Activated T-helper 17 cell treated with anti-CD3 and anti-CD28 coated beads, Interleukin-2, amount 50 U/mL, for 72 hours (primary cell): ENCODE results near the gene HAO1. TPM values are rescaled to one million over a fixed set of nuclear protein-coding genes. Genes with fewer than 3 reads are reported as not detected.

Experiments
- ATAC-seq: fragments of 150-1000 bp; cut with Tn5 transposase; replicated peaks from 2 replicates; pipeline ENCODE4 v1.10.0; 2021; ENCODE audit warnings: mild to moderate bottlenecking, moderate library complexity
- H3K27ac Mint-ChIP-seq: one replicate; pipeline ENCODE4 v1.8.0; 2022; ENCODE audit warnings: mixed read lengths
- H3K27me3 Mint-ChIP-seq: one replicate; pipeline ENCODE4 v1.8.0; 2022; ENCODE audit warnings: mixed read lengths
- H3K36me3 Mint-ChIP-seq: one replicate; pipeline ENCODE4 v1.8.0; 2022; ENCODE audit warnings: low read depth, mild to moderate bottlenecking, mixed read lengths
- H3K4me1 Mint-ChIP-seq: one replicate; pipeline ENCODE4 v1.8.0; 2022; ENCODE audit warnings: mixed read lengths
- H3K4me3 Mint-ChIP-seq: one replicate; pipeline ENCODE4 v1.8.0; 2022; ENCODE audit warnings: mild to moderate bottlenecking, mixed read lengths
- H3K9me3 Mint-ChIP-seq: one replicate; pipeline ENCODE4 v1.8.0; 2022; ENCODE audit warnings: mixed read lengths
- total RNA-seq, 2 donors: library from RNA; stranded (reverse); gene quantifications; one replicate each; pipeline ENCODE4 v1.2.3, GENCODE V29; 2022

Gene HAO1
- total RNA-seq, 2 donors from 2014 or later = not detected

DNA sequence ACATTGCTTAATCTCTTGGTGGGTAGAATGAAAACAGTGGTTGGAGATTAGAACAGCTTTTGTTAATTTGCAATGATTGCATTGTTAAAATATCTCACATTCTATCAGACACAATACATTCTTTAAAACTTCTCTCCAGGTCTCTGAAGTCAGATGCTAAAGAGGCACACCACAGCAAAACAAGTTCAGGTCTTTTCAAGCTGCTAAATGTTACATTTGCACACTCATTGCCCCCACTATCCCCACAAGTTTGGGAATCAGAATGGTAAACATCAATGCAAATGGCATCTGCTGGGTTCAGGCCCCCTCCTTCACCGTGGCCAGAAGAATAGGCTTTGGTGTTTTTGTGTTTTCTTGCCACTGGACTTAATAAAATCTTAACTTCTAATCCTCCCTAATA, 10.1 kb upstream of the HAO1 start:
- Mint-ChIP-seq H3K27ac (no peak overlapping the region), H3K4me3 (no peak overlapping the region), H3K36me3 (no peaks in the 10 kb centered on the region), H3K4me1 (no peaks in the 10 kb centered on the region), H3K9me3 (peaks cover 5% of the 10 kb centered on the region), H3K27me3 (peaks cover 14% of the 10 kb centered on the region)
- no peak for ATAC-seq

DNA sequence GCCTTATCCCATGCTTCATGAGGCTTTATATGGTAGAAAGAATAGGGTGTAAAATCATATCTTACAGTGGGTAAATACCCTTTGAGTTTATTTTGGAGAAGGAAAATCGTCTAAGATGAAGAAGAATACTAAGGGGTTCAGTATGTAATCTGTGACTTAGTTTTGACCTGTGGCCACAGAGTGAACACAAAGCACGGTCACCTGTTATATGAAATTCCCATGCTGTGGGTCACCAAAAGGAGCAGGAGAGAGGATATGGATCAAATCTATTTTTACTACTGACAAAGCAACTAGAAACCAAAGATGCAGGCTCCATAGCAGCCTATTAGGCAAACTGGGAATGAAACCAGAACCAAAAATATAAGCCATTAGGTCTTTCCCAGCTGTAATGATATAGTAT, 3.6 kb upstream of the HAO1 start:
- Mint-ChIP-seq H3K27ac (no peak overlapping the region), H3K4me3 (no peak overlapping the region), H3K4me1 (no peaks in the 10 kb centered on the region), H3K27me3 (peaks cover 4% of the 10 kb centered on the region), H3K9me3 (peaks cover 5% of the 10 kb centered on the region), H3K36me3 (no peaks in the 10 kb centered on the region)
- no peak for ATAC-seq

DNA sequence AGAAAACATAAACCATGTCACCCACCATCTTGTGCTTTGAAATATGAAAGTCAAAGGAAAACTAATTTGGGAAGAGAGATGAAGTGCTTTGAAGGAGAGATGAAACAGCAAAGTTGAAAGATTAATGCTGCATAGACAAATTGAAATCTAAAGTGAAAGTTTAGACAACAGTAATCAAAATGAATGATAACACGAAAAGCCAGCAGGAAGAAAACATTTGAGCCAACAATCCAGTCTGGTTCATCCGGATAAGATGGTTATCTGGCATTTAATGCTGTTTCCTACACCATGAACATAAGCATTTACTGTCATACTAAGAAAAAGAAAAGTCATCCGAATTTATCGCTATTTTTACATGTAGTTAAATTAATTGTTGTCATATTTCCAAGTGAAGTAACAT, 595 bp downstream of the HAO1 start:
- Mint-ChIP-seq H3K9me3 (no peaks in the 10 kb centered on the region), H3K27me3 (peaks cover 6% of the 10 kb centered on the region), H3K4me1 (no peaks in the 10 kb centered on the region), H3K27ac (no peak overlapping the region), H3K4me3 (no peak overlapping the region), H3K36me3 (no peaks in the 10 kb centered on the region)
- no peak for ATAC-seq

DNA sequence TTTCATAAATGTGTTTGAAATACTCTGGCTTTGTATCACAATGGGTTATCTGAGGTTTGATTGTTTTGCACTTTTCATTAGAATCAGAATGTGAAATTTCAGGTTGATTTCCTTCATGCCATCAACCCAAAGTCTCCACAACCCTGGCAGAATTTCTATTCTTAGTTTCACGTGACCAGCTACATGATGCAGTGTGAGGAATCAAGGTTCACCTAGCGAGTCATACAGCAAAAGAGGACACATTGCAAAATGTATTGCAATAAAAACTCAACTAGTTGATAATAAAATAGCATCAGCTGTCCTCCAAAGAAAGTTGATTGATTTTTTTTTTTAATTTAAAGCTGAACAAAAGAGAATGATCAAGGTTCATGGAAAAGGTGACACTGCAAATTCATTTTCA, 2.2 kb downstream of the HAO1 start:
- Mint-ChIP-seq H3K36me3 (no peaks in the 10 kb centered on the region), H3K27me3 (peaks cover 6% of the 10 kb centered on the region), H3K4me3 (no peak overlapping the region), H3K9me3 (no peaks in the 10 kb centered on the region), H3K27ac (no peak overlapping the region), H3K4me1 (no peaks in the 10 kb centered on the region)
- ATAC-seq = no peak

DNA sequence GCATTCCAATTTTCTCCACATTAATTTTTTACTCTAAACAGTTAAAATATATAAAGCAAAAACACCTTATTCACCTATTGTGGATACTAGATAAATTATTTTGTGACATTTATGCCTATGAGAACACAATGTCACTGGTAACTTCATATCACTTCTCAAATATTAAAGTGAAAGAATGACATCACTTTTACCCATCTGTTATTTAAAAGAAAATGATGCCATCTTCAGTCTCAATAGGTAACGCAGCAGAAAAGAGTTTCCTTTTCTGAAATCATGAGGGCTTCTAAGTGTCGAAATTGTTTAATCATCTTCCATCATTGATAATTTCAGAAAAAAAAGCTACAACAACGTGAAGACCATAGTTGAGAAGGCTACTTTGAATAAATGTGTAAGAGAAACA, 2.9 kb downstream of the HAO1 start:
- Mint-ChIP-seq H3K27me3 (peaks cover 6% of the 10 kb centered on the region), H3K36me3 (no peaks in the 10 kb centered on the region), H3K9me3 (no peaks in the 10 kb centered on the region), H3K27ac (no peak overlapping the region), H3K4me3 (no peak overlapping the region), H3K4me1 (no peaks in the 10 kb centered on the region)
- no peak for ATAC-seq

DNA sequence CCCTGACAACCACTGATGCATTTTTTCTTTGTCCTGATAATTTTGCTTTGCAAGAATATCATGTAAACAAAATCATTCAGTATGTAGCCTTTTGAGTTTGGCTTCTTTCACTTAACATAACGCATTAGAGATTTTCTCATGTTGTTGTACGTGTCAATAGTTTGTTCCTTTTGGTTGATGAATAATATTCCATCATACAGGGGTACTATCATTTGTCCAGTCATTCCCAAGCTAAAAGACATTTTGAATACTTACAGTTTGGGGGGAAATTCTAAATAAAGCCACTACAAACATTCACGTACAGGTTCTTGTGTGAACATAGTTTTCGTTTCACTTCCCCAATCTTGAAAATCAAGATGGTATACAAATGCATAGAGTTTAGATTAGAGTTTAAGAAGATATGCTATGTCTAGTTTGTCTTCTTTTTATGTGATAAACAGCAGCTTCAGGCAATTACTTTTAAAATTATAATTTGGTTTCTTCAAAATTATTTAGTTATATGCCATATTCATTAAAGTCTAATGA, 5.2 kb downstream of the HAO1 start:
- H3K4me3 Mint-ChIP-seq = no peak overlapping the region
- peaks cover 11% of the 10 kb centered on the region for H3K27me3 Mint-ChIP-seq
- H3K4me1 Mint-ChIP-seq = no peaks in the 10 kb centered on the region
- no peak for ATAC-seq
- H3K27ac Mint-ChIP-seq = no peak overlapping the region
- H3K36me3 Mint-ChIP-seq = no peaks in the 10 kb centered on the region
- H3K9me3 Mint-ChIP-seq = no peaks in the 10 kb centered on the region

DNA sequence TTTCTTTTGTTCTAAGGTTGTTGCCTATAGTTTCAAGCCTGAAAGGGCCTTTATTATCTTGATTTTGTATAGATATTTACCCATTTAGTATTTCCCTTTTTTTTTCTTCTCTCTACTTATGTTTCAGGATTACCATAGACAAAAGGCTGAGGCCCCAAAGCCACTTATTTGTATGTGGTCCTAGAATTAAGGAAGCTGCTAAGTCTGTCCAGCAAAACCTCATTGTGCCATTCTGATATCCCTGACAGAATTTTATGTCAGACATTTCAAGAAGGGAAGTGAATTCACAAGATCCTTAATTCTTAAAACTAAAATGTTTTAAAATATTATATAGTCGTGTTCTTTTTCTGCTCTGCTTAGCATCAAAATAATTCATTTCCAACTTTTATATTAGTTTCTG, 6.9 kb downstream of the HAO1 start:
- no peak overlapping the region for H3K4me3 Mint-ChIP-seq
- H3K36me3 Mint-ChIP-seq = no peaks in the 10 kb centered on the region
- H3K9me3 Mint-ChIP-seq = no peaks in the 10 kb centered on the region
- H3K27me3 Mint-ChIP-seq = peaks cover 11% of the 10 kb centered on the region
- H3K4me1 Mint-ChIP-seq = no peaks in the 10 kb centered on the region
- ATAC-seq = no peak
- H3K27ac Mint-ChIP-seq = no peak overlapping the region

DNA sequence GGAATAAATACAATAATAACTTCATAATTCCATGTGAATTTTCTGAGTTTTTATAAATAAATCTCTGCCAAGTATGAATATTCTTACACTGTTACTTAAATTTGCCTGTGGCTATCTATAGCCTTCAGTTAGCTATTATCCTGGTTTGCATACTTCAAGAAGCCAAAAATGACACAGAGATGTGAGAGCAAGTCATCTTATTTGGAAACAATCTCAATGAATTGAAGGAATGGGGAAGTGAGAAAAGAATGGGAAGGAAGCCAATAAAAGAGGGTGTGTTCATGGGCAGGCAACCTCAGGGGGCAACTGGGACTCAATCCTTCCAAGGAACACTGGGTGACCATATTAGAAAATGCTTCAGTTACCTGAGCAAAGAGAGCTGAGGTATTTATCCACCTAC, 9.9 kb downstream of the HAO1 start:
- no peak overlapping the region for H3K27ac Mint-ChIP-seq
- peaks cover 8% of the 10 kb centered on the region for H3K27me3 Mint-ChIP-seq
- H3K4me1 Mint-ChIP-seq = no peaks in the 10 kb centered on the region

DNA sequence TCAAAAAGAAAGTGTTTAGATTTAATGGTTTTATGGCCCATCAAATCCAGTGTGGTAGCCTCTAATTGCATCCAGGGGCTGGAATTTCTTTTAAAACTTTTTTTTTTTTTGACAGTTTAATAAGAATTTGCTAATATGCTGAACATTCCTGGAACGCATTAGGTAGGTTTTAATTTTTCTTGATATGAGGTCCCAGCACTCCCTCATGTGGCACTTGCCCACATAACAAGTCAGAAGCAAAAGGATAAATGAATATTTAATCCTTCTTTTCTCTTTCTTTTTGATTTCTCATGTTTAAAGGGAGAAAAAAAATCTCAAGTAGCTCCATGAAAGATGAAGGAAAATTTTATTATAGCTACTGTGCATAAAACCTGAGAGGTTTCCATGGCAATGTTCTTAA, 13.5 kb downstream of the HAO1 start:
- ATAC-seq = no peak
- no peak overlapping the region for H3K27ac Mint-ChIP-seq
- peaks cover 5% of the 10 kb centered on the region for H3K27me3 Mint-ChIP-seq
- no peaks in the 10 kb centered on the region for H3K9me3 Mint-ChIP-seq
- no peaks in the 10 kb centered on the region for H3K36me3 Mint-ChIP-seq
- H3K4me3 Mint-ChIP-seq = no peak overlapping the region
- H3K4me1 Mint-ChIP-seq = no peaks in the 10 kb centered on the region

More for the DNA sequence above, 9.9 kb downstream of the HAO1 start:
- Mint-ChIP-seq H3K36me3 (no peaks in the 10 kb centered on the region), H3K9me3 (no peaks in the 10 kb centered on the region), H3K4me3 (no peak overlapping the region)
- no peak for ATAC-seq

DNA sequence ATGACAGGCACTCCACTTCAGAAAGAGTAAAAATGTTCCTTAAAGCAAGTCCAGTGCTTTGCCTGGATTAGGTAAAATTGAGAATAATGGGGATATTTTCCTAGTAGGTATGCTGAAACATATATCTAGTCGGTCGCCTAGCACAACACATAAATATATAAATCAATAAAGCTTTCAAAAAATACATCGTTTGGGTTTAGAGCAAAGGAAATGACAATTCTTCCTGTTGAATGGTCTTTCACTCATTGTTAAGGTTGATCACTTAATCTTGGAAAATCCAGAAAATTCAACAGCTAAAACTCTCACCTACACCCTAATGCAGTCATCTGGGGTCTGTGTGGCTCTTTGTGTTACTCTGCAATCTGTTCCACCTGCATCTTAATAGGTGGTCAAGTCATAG, 13.9 kb downstream of the HAO1 start:
- ATAC-seq = no peak
- Mint-ChIP-seq H3K27ac (no peak overlapping the region), H3K9me3 (no peaks in the 10 kb centered on the region), H3K4me1 (no peaks in the 10 kb centered on the region), H3K27me3 (peaks cover 5% of the 10 kb centered on the region), H3K36me3 (no peaks in the 10 kb centered on the region), H3K4me3 (no peak overlapping the region)

DNA sequence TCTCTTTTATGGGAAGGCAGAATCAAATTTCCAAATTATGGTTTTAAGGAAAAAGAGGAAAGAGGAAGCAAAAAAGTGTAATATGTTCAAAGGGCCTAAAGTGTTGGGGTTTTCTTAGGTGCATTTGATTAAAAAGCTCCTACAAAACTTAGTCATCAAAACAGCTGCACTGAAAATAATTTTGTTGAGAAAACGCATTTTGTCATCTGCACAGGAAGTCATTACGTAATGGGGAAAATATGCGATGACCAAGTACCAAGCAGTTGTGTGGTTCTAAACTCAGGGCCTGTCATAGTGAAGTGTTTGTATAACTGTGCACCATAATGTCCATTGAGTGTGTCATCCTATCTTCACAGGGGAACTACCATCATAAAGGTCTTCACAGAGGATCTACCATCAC, 15.6 kb downstream of the HAO1 start:
- H3K27ac Mint-ChIP-seq = no peak overlapping the region
- no peaks in the 10 kb centered on the region for H3K9me3 Mint-ChIP-seq
- ATAC-seq = peak; percentile 46
- H3K27me3 Mint-ChIP-seq = peaks cover 4% of the 10 kb centered on the region
- no peaks in the 10 kb centered on the region for H3K36me3 Mint-ChIP-seq
- no peak overlapping the region for H3K4me3 Mint-ChIP-seq
- H3K4me1 Mint-ChIP-seq = no peaks in the 10 kb centered on the region

DNA sequence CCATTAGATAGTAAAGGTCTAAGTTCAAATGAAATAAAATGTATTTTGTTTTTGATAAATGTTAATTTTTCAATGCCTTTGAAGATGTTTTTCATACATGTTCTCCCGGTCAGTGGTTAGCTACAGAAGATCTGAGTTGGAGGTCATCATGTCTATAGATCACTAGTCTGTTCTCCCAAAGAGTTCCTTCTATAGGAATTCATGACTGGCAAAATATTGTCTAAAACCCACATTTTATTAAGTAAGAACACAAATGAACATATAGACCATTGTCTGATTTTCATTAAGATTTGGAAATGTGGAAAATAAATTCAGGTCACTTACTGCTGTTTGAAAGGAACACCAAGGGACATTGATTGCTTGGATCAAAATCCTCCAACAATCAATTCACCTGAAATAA, 23.6 kb downstream of the HAO1 start:
- no peak for ATAC-seq
- peaks cover 28% of the 10 kb centered on the region for H3K27me3 Mint-ChIP-seq
- H3K27ac Mint-ChIP-seq = no peak overlapping the region
- H3K4me1 Mint-ChIP-seq = no peaks in the 10 kb centered on the region
- H3K9me3 Mint-ChIP-seq = no peaks in the 10 kb centered on the region
- H3K36me3 Mint-ChIP-seq = no peaks in the 10 kb centered on the region
- H3K4me3 Mint-ChIP-seq = no peak overlapping the region

DNA sequence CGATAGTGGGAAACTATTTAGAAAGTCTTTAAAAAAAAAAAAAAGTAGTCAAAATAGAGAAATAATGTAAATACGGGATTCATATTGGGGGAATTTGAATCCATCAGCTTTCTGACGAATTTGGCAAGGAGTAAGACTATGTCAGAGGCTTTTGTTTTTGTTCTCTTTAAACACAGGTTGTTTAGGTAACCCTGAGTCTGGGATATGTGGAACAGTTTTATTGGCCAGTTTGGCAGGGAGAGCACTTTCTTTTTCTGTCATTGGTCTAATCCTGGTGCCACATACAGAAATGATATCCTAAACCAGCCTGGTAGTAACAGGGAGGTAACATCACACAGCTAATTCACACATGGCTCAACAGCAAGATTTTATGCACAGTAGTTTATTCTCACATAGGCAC, 27.7 kb downstream of the HAO1 start:
- H3K27me3 Mint-ChIP-seq = peaks cover 18% of the 10 kb centered on the region
- no peak overlapping the region for H3K4me3 Mint-ChIP-seq
- H3K9me3 Mint-ChIP-seq = no peaks in the 10 kb centered on the region
- no peak for ATAC-seq
- H3K36me3 Mint-ChIP-seq = no peaks in the 10 kb centered on the region
- no peak overlapping the region for H3K27ac Mint-ChIP-seq
- H3K4me1 Mint-ChIP-seq = no peaks in the 10 kb centered on the region

DNA sequence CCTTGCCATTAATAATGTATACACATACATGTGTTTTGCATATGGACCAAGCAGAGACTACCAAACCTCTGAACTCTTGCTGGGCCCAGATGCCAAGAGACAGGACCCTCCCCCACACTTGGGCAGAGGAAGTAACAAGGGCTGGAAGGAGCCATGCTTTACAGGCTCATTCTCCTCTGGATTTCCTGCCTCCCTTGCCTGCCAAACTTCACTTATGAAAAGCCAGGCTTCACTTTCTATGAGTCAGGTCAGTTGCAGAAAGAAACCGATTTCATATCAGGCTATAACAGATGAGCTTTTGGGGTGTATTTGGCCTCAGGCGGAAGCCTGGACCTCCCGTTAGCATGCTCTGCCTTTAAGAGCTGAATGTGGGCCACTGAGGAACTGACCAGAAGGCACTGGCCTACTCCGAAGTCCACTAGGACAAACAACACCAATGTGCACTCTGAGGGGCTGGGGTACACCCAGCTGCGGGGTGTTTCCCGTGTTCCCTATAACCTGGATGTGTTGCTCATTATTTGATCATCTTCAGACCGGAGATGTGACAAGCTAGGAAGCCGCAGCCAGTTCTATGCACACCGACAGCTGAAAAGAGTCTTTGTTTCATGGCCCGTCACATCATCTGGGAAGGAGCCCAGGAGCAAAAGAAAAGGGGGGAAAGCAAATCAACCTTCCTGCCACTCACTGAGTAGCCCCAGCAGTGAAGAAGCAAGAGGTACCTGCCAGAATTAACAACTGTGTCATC, 28.5 kb downstream of the HAO1 start:
- ATAC-seq = no peak
- H3K9me3 Mint-ChIP-seq = no peaks in the 10 kb centered on the region
- H3K27ac Mint-ChIP-seq = no peak overlapping the region
- H3K4me3 Mint-ChIP-seq = no peak overlapping the region
- no peaks in the 10 kb centered on the region for H3K4me1 Mint-ChIP-seq
- H3K27me3 Mint-ChIP-seq = peaks cover 22% of the 10 kb centered on the region
- H3K36me3 Mint-ChIP-seq = no peaks in the 10 kb centered on the region

DNA sequence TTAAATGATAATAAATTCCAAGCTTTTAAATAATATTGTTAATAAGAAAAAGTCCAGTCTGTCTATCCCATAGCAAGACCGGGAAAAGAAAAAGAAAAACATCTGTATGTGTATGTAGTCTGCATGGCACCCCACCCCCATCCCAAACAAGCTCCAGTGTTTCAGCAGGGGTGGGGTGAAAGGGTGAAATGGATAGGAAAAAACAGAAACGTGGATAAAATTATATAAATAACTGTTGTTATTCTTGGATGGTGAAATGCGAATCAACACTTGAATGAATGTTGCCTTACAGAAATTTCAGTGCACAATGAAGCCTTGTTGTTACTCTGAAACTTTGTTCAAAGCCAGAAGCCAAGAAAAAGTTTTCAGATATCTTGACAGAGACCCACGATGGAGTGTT, 31.4 kb downstream of the HAO1 start:
- Mint-ChIP-seq H3K9me3 (no peaks in the 10 kb centered on the region), H3K27ac (no peak overlapping the region), H3K4me3 (no peak overlapping the region), H3K27me3 (peaks cover 8% of the 10 kb centered on the region), H3K36me3 (no peaks in the 10 kb centered on the region), H3K4me1 (no peaks in the 10 kb centered on the region)
- ATAC-seq = no peak

DNA sequence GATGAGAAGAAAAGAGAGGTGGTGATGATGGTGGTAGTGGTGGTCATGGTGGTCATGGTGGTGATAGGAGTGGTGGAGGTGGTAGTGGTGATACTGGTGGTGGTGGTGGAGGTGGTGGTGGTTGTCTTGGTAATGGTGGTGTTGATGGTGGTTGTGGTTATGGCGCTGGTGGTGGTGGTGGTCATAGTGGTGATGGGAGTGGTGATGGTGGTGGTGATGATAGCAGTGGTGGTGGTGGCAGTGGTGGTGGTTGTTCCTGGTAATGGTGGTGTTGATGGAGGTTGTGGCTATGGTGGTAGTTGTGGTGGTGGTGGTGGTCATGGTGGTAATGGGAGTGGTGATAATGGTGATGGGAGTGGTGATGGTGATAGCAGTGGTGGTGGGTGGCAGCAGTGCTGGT, 36.8 kb downstream of the HAO1 start:
- Mint-ChIP-seq H3K27ac (no peak overlapping the region), H3K9me3 (no peaks in the 10 kb centered on the region), H3K4me1 (no peaks in the 10 kb centered on the region), H3K4me3 (no peak overlapping the region), H3K27me3 (peaks cover 8% of the 10 kb centered on the region), H3K36me3 (no peaks in the 10 kb centered on the region)
- ATAC-seq = no peak
